ENCODE measurements around the gene C9orf50.

C9orf50 gene

GRCh38 chr9:129629251-129629820 lies 8.4 kb upstream of the C9orf50 start:
- no peak for DNase-seq

- DNase-seq = no peak
Observed at GRCh38 chr9:129628709-129629108, 7.8 kb upstream of the C9orf50 start.

DNA sequence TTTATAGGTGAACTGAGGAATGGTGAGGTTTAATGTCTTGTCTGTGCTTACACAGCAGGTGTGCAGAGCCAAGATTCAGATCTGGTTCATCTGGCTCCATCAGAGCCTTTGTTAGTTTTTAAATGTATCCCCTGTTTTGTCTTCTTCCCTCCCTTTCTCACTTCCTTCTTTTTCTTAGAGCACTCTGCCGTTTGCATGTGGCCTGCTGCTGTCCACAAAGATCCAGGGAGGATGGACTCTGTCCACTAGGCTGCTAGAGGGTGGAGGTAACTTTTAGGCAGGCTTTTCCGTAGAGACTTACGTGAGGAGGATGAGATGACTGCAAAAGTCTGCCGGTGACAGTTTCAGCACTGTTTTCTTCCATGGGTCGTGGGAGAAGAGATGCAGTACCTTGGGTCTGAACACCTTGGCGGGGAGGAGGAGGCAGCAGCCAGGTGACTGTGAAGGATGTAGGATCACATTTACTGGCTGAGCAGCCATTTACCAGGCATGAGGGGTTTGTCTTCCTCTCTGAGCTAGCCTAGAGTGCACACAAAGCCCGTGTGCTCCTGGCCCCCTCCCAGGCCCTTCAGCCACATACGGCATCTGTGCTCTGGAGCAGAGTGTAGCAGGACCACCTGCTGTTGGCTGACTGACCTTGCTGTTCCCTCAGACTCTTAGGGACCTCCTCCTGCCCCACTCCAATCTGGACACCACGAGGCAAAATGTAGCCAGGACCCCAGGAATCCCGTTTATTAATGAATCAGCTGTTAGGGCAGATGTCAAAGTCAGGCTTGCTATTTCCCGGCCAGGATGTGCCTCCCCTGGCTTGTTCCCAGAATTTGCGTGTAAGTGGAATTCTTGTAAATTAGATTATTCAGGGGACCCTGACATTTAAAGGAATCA lies 6.9 kb upstream of the C9orf50 start:
- no peak for DNase-seq

- peak; percentile 21 for DNase-seq
Observed at GRCh38 chr9:129626625-129627284, 5.9 kb upstream of the C9orf50 start.

GRCh38 chr9:129626079-129626624 lies 5.3 kb upstream of the C9orf50 start, which contains the start of gene NTMT1:
Gene NTMT1 (plus strand): TSS chr9:129626163. CDS start chr9:129632704, 6,541 bp downstream.
- peak; percentile 86 for DNase-seq

DNA sequence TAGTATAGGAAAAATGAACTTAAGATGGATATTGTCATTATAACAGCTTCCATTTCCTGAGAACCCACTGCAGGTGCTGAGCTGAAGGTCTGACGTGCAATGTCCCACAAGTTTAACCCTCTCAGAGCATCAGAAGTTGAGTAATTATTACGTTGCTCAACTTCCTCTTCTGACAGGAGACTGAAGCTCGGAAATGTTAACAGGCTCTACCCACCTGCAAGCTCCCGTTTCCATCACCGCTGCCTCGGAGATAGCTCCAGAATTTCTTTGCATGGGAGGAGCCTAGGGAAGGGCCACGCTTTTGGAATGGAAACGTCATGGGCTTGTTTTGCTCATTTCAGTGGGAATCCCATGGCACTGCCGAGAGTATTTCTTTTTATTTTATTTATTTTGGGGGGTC lies 4.0 kb upstream of the C9orf50 start:
- DNase-seq = no peak

- DNase-seq = peak; percentile 53
Observed at GRCh38 chr9:129624168-129624759, 3.4 kb upstream of the C9orf50 start.

DNA sequence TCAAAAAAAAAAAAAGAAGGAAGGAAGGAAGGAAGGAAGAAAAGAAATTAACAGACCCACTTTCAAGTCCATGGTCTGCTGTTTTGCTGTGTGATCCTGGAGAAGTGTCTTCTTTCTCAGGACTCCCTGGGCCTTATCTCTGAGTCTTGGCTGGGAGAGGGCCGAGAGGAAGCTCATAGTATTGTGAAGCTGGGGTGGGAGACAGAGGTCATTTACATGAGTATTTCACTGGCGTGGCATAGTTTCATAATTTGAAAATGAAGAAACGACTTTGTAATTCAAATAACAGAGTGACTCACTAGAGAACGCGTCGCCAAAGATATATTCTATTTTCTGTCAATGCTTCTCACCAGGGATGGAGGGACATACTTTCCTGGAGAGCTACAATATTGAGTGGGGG lies 2.4 kb upstream of the C9orf50 start:
- no peak for DNase-seq

- DNase-seq = no peak
Observed at GRCh38 chr9:129619787-129620668, 873 bp downstream of the C9orf50 start.

DNA sequence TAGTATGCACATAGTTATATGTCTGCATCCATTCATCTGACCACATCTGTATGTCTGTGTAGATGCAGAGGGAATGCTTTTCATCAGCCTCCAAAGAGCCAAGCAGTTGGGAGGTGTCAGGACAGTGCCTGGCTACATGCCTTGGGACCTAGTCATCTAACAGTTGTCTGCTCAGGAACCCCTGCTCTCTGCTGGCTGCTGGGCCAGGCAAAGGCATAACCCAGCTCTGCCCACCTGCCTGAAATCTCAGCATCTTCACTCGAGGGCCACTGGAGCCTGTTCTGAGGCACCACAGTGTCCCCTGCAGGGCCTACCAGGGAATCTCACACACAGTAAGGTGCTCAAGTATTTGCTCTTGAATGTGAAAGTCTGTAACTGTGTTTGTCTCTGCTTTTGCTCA lies 3.7 kb downstream of the C9orf50 start:
- DNase-seq = no peak

DNA sequence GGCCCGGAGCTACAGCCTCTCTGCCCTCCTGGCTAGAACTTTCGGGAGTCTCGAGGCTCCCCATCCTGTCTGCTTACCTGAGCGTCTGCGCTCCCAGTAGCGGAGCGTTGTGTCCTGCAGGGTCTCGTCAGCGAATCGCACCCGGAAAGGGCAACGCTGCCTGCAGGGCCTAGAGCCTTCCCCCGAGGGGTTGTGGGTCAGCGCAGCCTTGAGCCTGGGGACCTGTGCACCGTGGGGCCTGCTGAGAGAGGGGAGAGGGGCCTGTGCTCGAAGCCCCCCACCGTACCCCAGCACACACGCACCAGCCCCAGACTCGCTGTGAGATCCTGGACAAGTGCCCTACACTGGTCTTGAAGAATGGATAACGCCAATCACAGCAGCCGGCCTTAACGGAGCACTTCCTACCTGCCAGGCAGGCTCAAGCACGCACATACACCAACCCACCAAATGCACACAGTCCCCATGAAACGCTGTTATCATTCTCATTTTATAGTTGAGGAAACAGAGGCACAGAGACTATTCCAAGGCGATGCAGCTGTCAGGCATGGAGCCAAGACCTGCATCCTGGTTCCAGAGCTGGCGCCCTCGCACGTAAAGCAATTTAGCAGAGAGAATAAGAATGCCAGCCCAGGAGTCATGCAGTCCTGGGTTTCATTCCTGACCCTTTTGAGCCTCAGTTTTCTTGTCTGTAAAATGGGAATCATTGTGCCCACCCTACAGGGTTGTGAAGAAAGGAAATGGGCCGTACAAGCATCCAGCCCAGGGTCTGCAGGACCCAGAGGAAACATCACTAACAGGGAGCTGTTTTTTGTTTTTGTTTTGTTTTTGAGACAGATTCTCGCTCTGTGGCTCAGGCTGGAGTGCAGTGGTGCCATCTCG lies 5.3 kb downstream of the C9orf50 start:
- no peak for DNase-seq

GRCh38 chr9:129614932-129615331 lies 6.0 kb downstream of the C9orf50 start:
- no peak for DNase-seq

GRCh38 chr9:129613520-129614175 lies 7.3 kb downstream of the C9orf50 start:
- DNase-seq = no peak

GRCh38 chr9:129612815-129613519 lies 7.9 kb downstream of the C9orf50 start:
- no peak for DNase-seq

- no peak for DNase-seq
Observed at GRCh38 chr9:129612123-129612522, 8.8 kb downstream of the C9orf50 start.

- DNase-seq = no peak
Observed at GRCh38 chr9:129611307-129611800, 9.5 kb downstream of the C9orf50 start.

DNA sequence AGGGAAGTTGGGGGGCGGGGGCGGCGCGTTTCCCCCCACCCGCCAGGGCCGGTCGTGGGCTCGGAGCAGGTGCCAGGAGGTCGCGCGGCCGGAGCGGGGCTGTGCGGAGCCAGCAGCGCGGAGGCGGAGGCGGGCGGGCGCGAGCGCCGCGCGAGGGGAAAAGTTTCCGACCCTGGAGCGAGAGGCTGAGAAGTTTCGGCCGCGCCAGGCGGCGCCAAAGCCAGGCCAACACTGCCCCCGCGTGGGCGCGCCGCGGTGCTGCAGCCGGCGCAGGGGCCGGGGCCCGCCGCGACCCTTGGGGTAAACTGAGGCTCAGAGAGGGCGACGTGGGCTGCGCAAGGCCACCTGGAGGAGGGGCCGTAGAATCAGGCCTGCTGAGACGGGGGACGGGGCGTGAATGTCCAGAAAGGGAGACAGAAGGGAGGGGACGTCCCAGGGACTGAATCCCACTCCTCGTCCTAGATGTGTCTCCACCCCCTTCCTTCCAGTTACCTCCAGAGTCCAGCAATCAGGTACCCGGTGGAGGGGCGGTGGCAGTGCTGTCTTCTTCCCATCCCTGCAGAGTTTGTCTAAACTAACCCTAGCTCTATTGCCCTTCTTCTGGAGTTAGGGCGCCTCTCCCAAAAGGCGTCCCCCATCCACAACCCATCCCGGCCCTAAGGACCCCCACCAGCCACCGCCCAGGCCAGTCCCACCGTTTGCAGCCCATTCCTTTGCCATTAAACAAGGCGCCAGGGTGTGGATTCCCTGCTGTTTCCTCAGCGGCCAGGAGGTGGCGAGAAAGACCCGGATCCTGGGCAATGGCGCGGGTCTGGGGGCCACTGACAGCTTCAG lies 10.2 kb downstream of the C9orf50 start:
- DNase-seq = peak; percentile 61

DNA sequence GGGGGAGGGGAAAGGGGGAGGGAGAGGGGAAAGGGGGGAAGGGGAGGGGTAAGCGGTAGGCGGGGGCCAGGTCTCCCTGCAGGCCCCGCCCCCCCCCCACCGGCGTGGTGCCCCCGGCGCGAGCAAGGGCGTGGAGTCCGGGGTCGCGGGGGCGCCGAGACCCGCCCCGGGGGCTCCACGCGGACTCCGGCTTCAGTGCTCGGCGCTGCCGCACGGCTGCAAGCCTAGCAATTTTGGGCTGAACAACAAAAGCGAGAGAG lies 10.8 kb downstream of the C9orf50 start:
- no peak for DNase-seq

Data from effector CD8-positive, alpha-beta T cell (primary cell).